Tibial artery (tissue), 4 donors: ENCODE results near the gene TMEM14B.

ENCODE experiments used
- DNase-seq, 2 donors: peaks; one replicate each; pipeline ENCODE4 v3.0.0-alpha.2; 2019
- H3K27ac ChIP-seq, 2 donors: fragments of 200-600 bp; sonication (generic) in 1 of 2; 1 replicate in 1 of 2; 2 replicates in 1 of 2; pipeline ENCODE4 v1.5.1; 2018 to 2019; ENCODE audit warnings: mild to moderate bottlenecking in 1 of 2
- H3K27me3 ChIP-seq, 2 donors: fragments of 200-600 bp; sonication (generic) in 1 of 2; one replicate each; pipeline versions ENCODE4 v1.5.1 to v1.6.0; 2016 to 2019
- H3K36me3 ChIP-seq, 3 donors: fragments of 200-600 bp; sonication (generic) in 2 of 3; one replicate each; pipeline ENCODE4 v1.5.1; 2016 to 2019; ENCODE audit warnings: mild to moderate bottlenecking in 2 of 3
- H3K4me1 ChIP-seq, 4 donors: fragments of 200-600 bp; sonication (generic) in 2 of 4; 1 replicate in 3 of 4; 2 replicates in 1 of 4; pipeline ENCODE4 v1.5.1; 2016 to 2019
- H3K4me3 ChIP-seq, 2 donors: fragments of 200-600 bp; sonication (generic) in 1 of 2; 1 replicate in 1 of 2; 2 replicates in 1 of 2; pipeline ENCODE4 v1.5.1; 2018 to 2019; ENCODE audit warnings: mild to moderate bottlenecking in 2 of 2
- H3K9me3 ChIP-seq, 3 donors: fragments of 200-600 bp; sonication (generic) in 1 of 3; one replicate each; pipeline ENCODE4 v1.5.1; 2016 to 2019
- intact Hi-C: fragments of 100-400 bp; cut with DNase I; formaldehyde crosslinking; loops from one replicate; pipeline ENCODE4 v1.15.0; 2023; ENCODE audit warnings: low total_unique reads
- TF ChIP-seq, protein P1 (sequence below), 2 experiments: fragments of 200-600 bp in 1 of 2; fragments of 450-650 bp in 1 of 2; IDR thresholded peaks; one replicate each; pipeline ENCODE4 v1.5.1; 2017 to 2019; ENCODE audit warnings: antibody characterized with exemption in 2 of 2, mild to moderate bottlenecking in 1 of 2, moderate library complexity in 1 of 2

The TMEM14B gene

GRCh38 chr6:10756085-10756484, 8.5 kb downstream of the TMEM14B start:
- intact Hi-C loops: no loop called here
- H3K27me3 ChIP-seq: no peaks in the 10 kb centered on the region
- peaks cover 35 to 84% (median 65%) of the 10 kb centered on the region in 3 donors for H3K36me3 ChIP-seq
- H3K27ac ChIP-seq: no peak overlapping the region
- H3K4me3 ChIP-seq: no peak overlapping the region
- H3K4me1 ChIP-seq: no peaks in the 10 kb centered on the region
- H3K9me3 ChIP-seq: no peaks in the 10 kb centered on the region
- DNase-seq: no peak
- TF ChIP-seq, protein P1, sequence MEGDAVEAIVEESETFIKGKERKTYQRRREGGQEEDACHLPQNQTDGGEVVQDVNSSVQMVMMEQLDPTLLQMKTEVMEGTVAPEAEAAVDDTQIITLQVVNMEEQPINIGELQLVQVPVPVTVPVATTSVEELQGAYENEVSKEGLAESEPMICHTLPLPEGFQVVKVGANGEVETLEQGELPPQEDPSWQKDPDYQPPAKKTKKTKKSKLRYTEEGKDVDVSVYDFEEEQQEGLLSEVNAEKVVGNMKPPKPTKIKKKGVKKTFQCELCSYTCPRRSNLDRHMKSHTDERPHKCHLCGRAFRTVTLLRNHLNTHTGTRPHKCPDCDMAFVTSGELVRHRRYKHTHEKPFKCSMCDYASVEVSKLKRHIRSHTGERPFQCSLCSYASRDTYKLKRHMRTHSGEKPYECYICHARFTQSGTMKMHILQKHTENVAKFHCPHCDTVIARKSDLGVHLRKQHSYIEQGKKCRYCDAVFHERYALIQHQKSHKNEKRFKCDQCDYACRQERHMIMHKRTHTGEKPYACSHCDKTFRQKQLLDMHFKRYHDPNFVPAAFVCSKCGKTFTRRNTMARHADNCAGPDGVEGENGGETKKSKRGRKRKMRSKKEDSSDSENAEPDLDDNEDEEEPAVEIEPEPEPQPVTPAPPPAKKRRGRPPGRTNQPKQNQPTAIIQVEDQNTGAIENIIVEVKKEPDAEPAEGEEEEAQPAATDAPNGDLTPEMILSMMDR (IDR thresholded peaks at IDR 0.05): no peak

DNA sequence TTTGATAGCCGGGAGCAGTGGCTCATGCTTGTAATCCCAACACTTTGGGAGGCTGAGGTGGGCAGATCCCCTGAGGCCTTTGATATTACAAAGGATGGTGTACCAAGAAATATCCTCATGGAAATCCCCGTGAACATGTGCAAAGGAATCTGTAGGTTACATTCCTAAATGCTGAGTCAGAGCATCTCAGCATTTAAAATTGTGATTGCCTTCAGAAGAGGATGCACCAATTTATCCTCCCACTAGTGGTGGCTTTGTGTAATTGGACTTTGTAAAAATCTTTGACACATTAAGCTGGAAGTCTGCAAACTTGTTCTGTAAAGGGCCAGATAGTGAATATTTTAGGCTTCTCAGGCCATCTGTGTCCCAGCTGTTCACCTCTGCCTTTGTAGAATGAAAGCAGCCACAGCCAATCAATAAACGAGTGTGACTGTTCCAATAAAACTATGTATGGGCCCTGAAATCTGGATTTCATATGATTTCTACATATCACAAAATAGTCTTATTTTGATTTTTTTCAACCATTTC, 11.8 kb downstream of the TMEM14B start:
- no peak for DNase-seq
- no peak overlapping the region for H3K4me3 ChIP-seq
- H3K4me1 ChIP-seq: no peaks in the 10 kb centered on the region
- intact Hi-C loops: no loop called here
- peaks cover 23 to 53% (median 40%) of the 10 kb centered on the region in 3 donors for H3K36me3 ChIP-seq
- H3K27ac ChIP-seq: no peak overlapping the region
- H3K9me3 ChIP-seq: no peaks in the 10 kb centered on the region
- H3K27me3 ChIP-seq: no peaks in the 10 kb centered on the region
- TF ChIP-seq, protein P1 (IDR thresholded peaks at IDR 0.05): no peak

- TF ChIP-seq, protein P1 (IDR thresholded peaks at IDR 0.05): no peak
- no peaks in the 10 kb centered on the region for H3K27me3 ChIP-seq
- H3K9me3 ChIP-seq: no peaks in the 10 kb centered on the region
- no peak overlapping the region for H3K4me3 ChIP-seq
- no peak for DNase-seq
- peaks cover 21 to 48% (median 35%) of the 10 kb centered on the region in 3 donors for H3K36me3 ChIP-seq
- H3K27ac ChIP-seq: no peak overlapping the region
- H3K4me1 ChIP-seq: no peaks in the 10 kb centered on the region
- intact Hi-C loops: no loop called here
Observed at GRCh38 chr6:10759884-10760329, 12.3 kb downstream of the TMEM14B start.

- intact Hi-C loops: no loop called here
- H3K27me3 ChIP-seq: no peaks in the 10 kb centered on the region
- no peaks in the 10 kb centered on the region for H3K9me3 ChIP-seq
- peaks cover 0 to 17% (median 10%) of the 10 kb centered on the region in 3 donors for H3K36me3 ChIP-seq
- no peak for DNase-seq
- H3K27ac ChIP-seq: no peak overlapping the region
- TF ChIP-seq, protein P1 (IDR thresholded peaks at IDR 0.05): no peak
- no peaks in the 10 kb centered on the region for H3K4me1 ChIP-seq
- H3K4me3 ChIP-seq: no peak overlapping the region
Observed at GRCh38 chr6:10763006-10763405, 15.4 kb downstream of the TMEM14B start.

DNA sequence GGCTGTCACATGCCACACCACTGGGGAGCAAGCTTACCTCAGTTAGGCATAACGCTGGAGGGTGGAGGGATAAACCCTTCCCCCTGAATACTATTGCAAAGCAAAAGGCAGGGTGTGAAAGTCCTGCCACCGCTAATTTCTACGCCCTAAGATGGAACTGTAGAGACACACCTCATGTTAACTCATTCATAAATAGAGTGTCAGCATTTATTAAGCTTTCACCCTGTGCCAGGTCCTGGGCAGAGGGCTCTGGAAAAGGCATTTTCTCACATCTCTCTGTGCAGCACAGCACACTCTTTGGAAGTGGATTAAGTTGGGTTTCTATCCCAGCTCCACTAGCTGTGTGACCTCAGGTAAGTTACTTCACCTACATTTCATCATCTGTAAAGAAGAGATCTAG, 21.8 kb downstream of the TMEM14B start:
- intact Hi-C loops: no loop called here
- H3K4me1 ChIP-seq: no peaks in the 10 kb centered on the region

More for the DNA sequence above, 21.8 kb downstream of the TMEM14B start:
- Histone ChIP-seq H3K9me3 (no peaks in the 10 kb centered on the region), H3K36me3 (peaks cover 0 to 27% (median 12%) of the 10 kb centered on the region in 3 donors), H3K4me3 (no peak overlapping the region), H3K27me3 (no peaks in the 10 kb centered on the region), H3K27ac (no peak overlapping the region)
- no peak for DNase-seq
- TF ChIP-seq, protein P1 (IDR thresholded peaks at IDR 0.05): no peak
